PC-9 (cell line): ENCODE results near the gene GDF2. TPM values are rescaled to one million over a fixed set of nuclear protein-coding genes. Genes with fewer than 3 reads are reported as not detected.
A peak's percentile ranks its signal among the peaks of the same experiment; 100 is the strongest.

Experiments used
- BruUV-seq: library from RNA; stranded (reverse); fragments of 400-500 nt; replicated peaks from 2 replicates; lab custom pipeline; 2021; lab: Mats Ljungman, UMichigan
- CTCF ChIA-PET: fragments of 300-600 bp; sonication (Branson Sonifier 250); formaldehyde crosslinking; loops from one replicate; lab custom pipeline; 2022; ENCODE audit warnings: antibody characterized with exemption; lab: Charles Lee
- POLR2A ChIA-PET: fragments of 300-600 bp; sonication (Branson Sonifier 250); formaldehyde crosslinking; loops from one replicate; lab custom pipeline; 2022; ENCODE audit warnings: antibody characterized with exemption; ENCODE audit not compliant: unreplicated experiment; lab: Charles Lee
- DNase-seq, 2 experiments: peaks; one replicate each; pipeline versions ENCODE4 v3.0.0 to v3.0.0-alpha.2; 2015 to 2022; ENCODE audit warnings: mixed read lengths in 1 of 2
- H2AFZ ChIP-seq: fragments of 200-600 bp; sonication (generic); 2 replicates; pipeline ENCODE4 v1.8.1; 2017; ENCODE audit warnings: antibody characterized with exemption
- H3F3A ChIP-seq: fragments of 200-600 bp; sonication (generic); 2 replicates; pipeline ENCODE4 v1.8.1; 2017; ENCODE audit warnings: antibody characterized with exemption, mild to moderate bottlenecking, low read depth; ENCODE audit not compliant: insufficient read depth
- H3K27ac ChIP-seq: fragments of 200-600 bp; sonication (generic); 2 replicates; pipeline ENCODE4 v1.6.1; 2016; ENCODE audit warnings: mixed run types
- H3K27me3 ChIP-seq: fragments of 200-600 bp; sonication (generic); 2 replicates; pipeline ENCODE4 v1.6.1; 2016; ENCODE audit warnings: low read depth, mixed run types; ENCODE audit not compliant: insufficient read depth
- H3K36me3 ChIP-seq: fragments of 200-600 bp; sonication (generic); 2 replicates; pipeline ENCODE4 v1.6.1; 2016; ENCODE audit warnings: low read depth, mixed run types
- H3K4me1 ChIP-seq: fragments of 200-600 bp; sonication (generic); replicated peaks from 2 replicates; pipeline ENCODE4 v1.6.1; 2016; ENCODE audit warnings: mixed run types; ENCODE audit not compliant: insufficient read depth
- H3K4me2 ChIP-seq: fragments of 200-600 bp; sonication (generic); 2 replicates; pipeline ENCODE4 v1.6.1; 2017; ENCODE audit warnings: mixed run types
- H3K4me3 ChIP-seq: fragments of 200-600 bp; sonication (generic); 2 replicates; pipeline ENCODE4 v1.6.1; 2016; ENCODE audit warnings: mixed run types
- H3K79me2 ChIP-seq: fragments of 200-600 bp; sonication (generic); 2 replicates; pipeline ENCODE4 v1.6.1; 2017; ENCODE audit warnings: low read depth, mixed run types
- H3K9me2 ChIP-seq: fragments of 200-600 bp; sonication (generic); 2 replicates; pipeline ENCODE4 v1.8.1; 2017; ENCODE audit warnings: mild to moderate bottlenecking; ENCODE audit not compliant: insufficient read depth
- H3K9me3 ChIP-seq: fragments of 200-600 bp; sonication (generic); 2 replicates; pipeline ENCODE4 v1.8.1; 2016; ENCODE audit warnings: low read depth; ENCODE audit not compliant: insufficient read depth
- H4K20me1 ChIP-seq: fragments of 200-600 bp; sonication (generic); 2 replicates; pipeline ENCODE4 v1.8.1; 2017; ENCODE audit not compliant: insufficient read depth
- CTCF ChIP-seq: fragments of 200-600 bp; sonication (generic); conservative IDR thresholded peaks from 2 replicates; pipeline ENCODE4 v1.6.1; 2017; ENCODE audit warnings: mixed run types, antibody characterized with exemption, mild to moderate bottlenecking, moderate library complexity
- EZH2 ChIP-seq: fragments of 200-600 bp; sonication (generic); IDR thresholded peaks from 2 replicates; pipeline ENCODE4 v1.8.0; 2017; ENCODE audit warnings: antibody characterized with exemption, low read depth
- intact Hi-C: fragments of 100-400 bp; cut with micrococcal nuclease; formaldehyde crosslinking; loops from one replicate; pipeline ENCODE4 v1.10.0; 2022; ENCODE audit not compliant: unreplicated experiment
- total RNA-seq: library from RNA; stranded (reverse); gene quantifications from 2 replicates; pipeline ENCODE4 v1.2.3, GENCODE V29; 2021

GDF2 gene
- total RNA-seq, 1 experiment from 2014 or later: not detected

GRCh38 chr10:47354165-47354564 is 31.9 kb downstream of the GDF2 start:
- Histone ChIP-seq H3K4me1 (no peaks in the 10 kb centered on the region), H3K27me3 (no peaks in the 10 kb centered on the region), H3K4me3 (no peak overlapping the region), H3K9me2 (no peaks in the 10 kb centered on the region), H2AFZ (no peak overlapping the region), H3K36me3 (no peaks in the 10 kb centered on the region), H3F3A (no peaks in the 10 kb centered on the region), H3K9me3 (no peaks in the 10 kb centered on the region), H3K4me2 (no peak overlapping the region), H3K79me2 (no peaks in the 10 kb centered on the region), H4K20me1 (no peaks in the 10 kb centered on the region), H3K27ac (no peak overlapping the region)
- CTCF ChIA-PET: interaction anchor here (0.6 to 0.7 kb wide), 2 partner anchors 39 to 51 kb away, joined by 3 read pairs; no protein-coding TSS in a partner anchor
- peak; percentile 48 for TF ChIP-seq CTCF
- TF ChIP-seq EZH2: no peak
- POLR2A ChIA-PET: interaction anchor here (0.7 kb wide), 1 partner anchor 67 kb away, joined by 6 read pairs; no protein-coding TSS in a partner anchor
- no peak for DNase-seq
- no TSS peak for BruUV-seq
- intact Hi-C loops: no loop called here

- POLR2A ChIA-PET: no interaction called here
- Histone ChIP-seq H3K79me2 (no peaks in the 10 kb centered on the region), H3K9me3 (no peaks in the 10 kb centered on the region), H3K27ac (no peak overlapping the region), H4K20me1 (no peaks in the 10 kb centered on the region), H3K27me3 (no peaks in the 10 kb centered on the region), H3K36me3 (no peaks in the 10 kb centered on the region), H2AFZ (no peak overlapping the region), H3K9me2 (no peaks in the 10 kb centered on the region), H3F3A (no peaks in the 10 kb centered on the region), H3K4me3 (no peak overlapping the region), H3K4me2 (no peak overlapping the region), H3K4me1 (no peaks in the 10 kb centered on the region)
- BruUV-seq: no TSS peak
- no peak for DNase-seq
- intact Hi-C loops: no loop called here
- TF ChIP-seq CTCF (no peak), EZH2 (no peak)
- CTCF ChIA-PET: interaction anchor here (0.7 kb wide), 1 partner anchor 50 kb away, joined by 3 read pairs; no protein-coding TSS in a partner anchor
These were observed 32.6 kb downstream of the GDF2 start for GRCh38 chr10:47354900-47355299.

- CTCF ChIA-PET: no interaction called here
- Histone ChIP-seq H3K27ac (no peak overlapping the region), H3K9me2 (no peaks in the 10 kb centered on the region), H3K4me3 (no peak overlapping the region), H3K4me1 (peaks cover 10% of the 10 kb centered on the region), H4K20me1 (no peaks in the 10 kb centered on the region), H3K9me3 (no peaks in the 10 kb centered on the region), H3K36me3 (no peaks in the 10 kb centered on the region), H3K79me2 (no peaks in the 10 kb centered on the region), H3F3A (peaks cover 9% of the 10 kb centered on the region), H2AFZ (no peak overlapping the region), H3K4me2 (no peak overlapping the region), H3K27me3 (no peaks in the 10 kb centered on the region)
- POLR2A ChIA-PET: no interaction called here
- TF ChIP-seq CTCF (no peak), EZH2 (no peak)
- intact Hi-C loops: no loop called here
- no peak for DNase-seq
- no TSS peak for BruUV-seq
These were observed 34.5 kb downstream of the GDF2 start for GRCh38 chr10:47356708-47357107.
